Stimulated activated CD8-positive, alpha-beta memory T cell treated with anti-CD3 and anti-CD28 coated beads, Interleukin-12 subunit alpha, Interleukin-12 subunit beta, amount 100 ng/mL, for 1 hour (primary cell): ENCODE results near the gene RNU6-9.
"Not testable (repeated sequence)": the region's sequence is repeated elsewhere in the genome, so short reads cannot be mapped to it uniquely, and the experiment has no call there.

Experiments
- DNase-seq: peaks from one replicate; pipeline ENCODE4 v3.0.0-alpha.2; 2020; ENCODE audit warnings: low read depth

Gene RNU6-9

DNA sequence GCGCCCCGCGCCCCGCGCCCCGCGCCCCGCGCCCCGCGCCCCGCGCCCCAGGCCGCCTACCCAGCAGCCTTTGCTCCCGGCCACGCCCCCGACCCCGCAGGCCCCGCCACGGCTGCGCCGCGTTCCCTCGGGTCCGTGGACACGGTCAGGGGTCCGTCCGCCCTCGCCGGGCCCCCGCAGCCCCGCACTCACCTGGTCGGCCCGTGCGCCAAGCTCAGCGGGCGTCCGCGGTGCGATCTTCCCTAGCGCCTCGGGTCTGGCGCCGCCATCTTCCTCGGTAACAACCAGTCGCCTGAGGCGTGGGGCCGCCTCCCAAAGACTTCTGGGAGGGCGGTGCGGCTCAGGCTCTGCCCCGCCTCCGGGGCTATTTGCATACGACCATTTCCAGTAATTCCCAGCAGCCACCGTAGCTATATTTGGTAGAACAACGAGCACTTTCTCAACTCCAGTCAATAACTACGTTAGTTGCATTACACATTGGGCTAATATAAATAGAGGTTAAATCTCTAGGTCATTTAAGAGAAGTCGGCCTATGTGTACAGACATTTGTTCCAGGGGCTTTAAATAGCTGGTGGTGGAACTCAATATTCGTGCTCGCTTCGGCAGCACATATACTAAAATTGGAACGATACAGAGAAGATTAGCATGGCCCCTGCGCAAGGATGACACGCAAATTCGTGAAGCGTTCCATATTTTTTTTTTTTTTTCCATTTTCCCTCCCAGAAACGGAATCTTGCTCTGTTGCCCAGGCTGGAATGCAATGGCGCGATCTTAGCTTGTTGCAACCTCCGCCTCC, at the start of gene RNU6-9, which contains the start of gene MED16:
RNU6-9 (plus strand) TSS at position 591 of the 796 bp plus-strand sequence.
MED16 (minus strand) TSS at position 294 of the 796 bp plus-strand sequence. CDS start 2,056 bp downstream, outside the sequence.
- peak; percentile 81 for DNase-seq

DNA sequence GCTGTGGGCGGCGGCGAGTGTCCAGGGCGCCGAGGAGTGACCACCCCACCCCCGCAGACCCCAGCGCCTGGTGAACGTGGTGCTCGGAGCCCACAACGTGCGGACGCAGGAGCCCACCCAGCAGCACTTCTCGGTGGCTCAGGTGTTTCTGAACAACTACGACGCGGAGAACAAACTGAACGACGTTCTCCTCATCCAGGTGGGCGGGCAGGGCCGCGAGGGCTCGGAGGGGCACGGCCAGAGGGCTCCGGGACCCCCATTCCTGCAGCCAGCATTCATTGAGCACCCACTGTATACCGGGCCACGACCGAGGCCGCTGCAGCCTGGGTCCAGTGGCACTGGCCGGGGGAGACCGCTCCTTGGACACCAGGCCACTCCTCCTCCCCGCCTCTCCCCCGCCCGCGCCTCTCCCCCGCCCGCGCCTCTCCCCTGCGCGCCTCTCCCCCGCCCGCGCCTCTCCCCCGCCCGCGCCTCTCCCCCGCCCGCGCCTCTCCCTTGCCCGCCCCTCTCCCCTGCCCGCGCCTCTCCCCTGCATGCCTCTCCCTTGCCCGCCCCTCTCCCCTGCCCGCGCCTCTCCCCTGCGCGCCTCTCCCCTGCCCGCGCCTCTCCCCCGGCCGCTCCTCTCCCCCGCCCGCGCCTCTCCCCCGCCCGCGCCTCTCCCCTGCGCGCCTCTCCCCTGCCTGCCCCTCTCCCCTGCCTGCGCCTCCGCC, 49.3 kb upstream of the RNU6-9 start:
- DNase-seq = no peak

DNA sequence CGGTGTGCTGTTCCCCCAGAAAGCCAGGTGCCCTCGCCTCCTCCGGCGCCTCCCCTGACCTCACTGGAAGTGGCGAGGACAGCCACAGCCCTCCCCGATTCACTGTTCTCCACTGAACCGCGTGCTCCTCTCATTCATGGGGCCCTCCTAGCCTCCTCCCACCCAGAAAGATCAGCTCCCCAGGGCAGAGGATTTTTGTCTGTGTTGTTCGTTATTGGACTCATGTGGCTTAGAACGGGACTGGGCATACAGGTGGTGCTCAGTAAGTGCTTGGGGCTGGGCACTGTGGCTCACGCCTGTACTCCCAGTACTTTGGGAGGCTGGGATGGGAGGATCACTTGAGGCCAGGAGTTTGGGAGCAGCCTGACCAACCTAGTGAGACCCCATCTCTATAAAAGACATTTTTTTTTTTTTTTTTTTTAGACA, 48.7 kb upstream of the RNU6-9 start:
- DNase-seq = no peak

DNA sequence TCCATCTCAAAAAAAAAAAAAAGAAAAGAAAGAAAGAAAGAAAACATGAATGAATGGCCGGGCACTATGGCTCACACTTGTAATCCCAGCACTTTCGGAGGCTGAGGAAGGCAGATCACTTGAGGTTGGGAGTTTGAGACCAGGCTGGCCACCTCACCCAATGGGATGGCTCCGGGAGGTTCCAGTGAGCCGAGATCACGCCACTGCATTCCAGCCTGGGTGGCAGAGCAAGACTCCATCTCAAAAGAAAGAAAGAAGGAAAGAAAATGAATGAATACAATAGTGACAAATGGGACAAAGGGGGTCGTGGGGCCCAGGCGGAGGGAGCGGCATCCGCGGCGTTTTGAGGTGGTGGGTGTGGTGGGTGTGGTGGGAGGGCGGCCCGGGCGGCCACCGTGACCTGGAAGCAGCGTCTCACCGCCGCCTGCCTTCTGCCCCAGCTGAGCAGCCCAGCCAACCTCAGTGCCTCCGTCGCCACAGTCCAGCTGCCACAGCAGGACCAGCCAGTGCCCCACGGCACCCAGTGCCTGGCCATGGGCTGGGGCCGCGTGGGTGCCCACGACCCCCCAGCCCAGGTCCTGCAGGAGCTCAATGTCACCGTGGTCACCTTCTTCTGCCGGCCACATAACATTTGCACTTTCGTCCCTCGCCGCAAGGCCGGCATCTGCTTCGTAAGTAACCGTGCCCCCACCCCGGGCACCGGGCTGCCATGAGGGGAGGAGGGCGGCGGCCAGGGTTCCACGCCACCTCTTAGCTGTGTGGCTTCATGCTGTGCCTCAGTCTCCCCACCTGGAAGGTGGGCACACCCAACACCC, 47.4 kb upstream of the RNU6-9 start:
- no peak for DNase-seq

DNA sequence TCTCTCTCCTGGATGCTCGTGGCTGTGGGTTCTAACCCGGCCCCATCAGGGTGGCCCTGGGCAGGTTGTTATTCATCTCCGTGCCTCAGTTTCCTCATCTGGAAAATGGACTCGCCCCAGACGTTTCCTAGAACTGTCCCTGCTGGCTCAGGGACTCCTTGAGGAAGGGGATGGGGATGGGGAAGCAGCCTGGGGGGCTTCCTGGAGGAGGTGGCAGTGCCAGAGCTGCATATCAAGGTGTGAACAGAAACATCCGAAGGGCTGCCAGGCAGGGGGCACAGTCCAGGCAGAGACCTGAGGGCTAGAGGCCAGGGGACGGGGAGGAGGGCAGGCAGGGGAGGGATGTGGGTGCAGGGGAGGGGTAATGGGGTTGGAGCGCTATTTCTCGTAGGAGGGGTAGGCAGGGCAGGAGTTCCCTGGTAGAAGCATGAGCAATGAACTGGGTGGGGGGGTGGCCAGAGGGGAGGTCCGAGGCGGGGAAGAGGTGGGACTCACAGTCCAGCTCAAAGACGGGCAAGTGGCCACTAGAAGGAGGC, 44.8 kb upstream of the RNU6-9 start:
- DNase-seq = no peak

DNA sequence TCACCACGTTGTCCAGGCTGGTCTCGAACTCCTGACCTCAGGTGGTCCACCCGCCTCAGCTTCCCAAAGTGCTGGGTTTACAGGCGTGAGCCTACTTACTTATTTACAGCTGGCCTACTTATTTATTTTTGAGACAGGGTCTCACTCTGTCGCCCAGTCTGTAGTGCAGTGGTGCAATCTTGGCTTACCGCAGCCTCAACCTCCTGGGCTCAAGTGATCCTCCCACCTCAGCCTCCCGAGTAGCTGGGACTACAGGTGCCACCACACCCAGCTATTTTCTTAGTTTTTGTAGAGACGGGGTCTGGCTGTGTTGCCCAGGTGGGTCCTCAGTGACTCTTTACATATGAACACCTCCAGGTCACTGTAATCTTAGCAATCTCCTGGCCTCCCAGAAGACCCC, 44.1 kb upstream of the RNU6-9 start:
- not testable (repeated sequence) for DNase-seq

DNA sequence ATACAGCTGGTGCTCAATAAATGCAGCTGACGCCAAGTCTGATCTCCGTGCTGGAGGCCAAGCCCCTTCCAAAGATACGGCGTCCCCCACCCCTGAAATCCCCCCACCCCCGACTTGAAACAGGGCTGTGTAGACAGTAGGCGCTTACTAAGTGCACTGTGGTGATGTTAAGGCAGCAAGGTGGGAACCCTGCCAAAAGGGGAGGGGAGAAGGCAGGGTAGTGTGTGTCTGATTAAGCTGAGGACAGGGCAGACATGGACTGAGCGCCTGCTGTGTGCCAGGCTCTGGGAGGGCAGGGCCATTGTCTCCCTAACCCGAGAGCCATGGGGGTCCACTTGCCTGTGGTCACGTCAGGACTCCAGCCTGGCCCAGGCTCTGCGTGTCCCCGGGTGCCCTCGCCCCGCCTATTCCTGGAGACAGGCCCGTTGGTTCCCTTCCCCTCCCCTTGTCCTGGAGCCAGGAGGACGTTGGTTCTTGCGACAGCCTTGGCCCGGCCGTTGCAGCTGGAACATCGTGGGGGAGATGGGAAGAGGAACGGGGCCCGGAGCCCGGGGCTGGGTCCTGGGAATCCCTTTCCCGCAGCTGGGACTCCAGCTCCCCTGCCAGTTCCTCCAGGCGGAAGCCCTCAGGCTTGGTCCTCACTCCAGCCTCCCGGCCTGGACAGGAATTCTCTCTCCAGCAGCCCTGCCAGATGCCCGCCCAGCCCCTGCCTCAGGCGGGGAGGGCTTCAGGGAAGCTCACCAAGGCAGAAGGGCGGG, 42.9 kb upstream of the RNU6-9 start:
- no peak for DNase-seq

DNA sequence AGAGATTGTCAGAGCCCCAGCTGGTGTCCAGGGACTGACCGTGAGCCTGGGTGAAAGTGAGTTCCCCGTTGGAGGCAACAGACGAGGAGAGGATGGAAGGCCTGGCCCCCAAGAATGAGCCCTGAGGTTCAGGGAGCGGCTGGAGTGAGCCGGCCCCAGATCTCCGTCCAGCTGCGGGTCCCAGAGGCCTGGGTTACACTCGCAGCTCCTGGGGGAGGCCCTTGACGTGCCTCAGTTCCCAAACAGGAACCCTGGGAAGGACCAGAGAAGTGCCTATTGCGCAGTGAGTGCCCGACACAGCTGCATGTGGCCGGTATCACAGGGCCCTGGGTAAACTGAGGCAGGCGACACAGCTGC, 42.3 kb upstream of the RNU6-9 start:
- DNase-seq = no peak

DNA sequence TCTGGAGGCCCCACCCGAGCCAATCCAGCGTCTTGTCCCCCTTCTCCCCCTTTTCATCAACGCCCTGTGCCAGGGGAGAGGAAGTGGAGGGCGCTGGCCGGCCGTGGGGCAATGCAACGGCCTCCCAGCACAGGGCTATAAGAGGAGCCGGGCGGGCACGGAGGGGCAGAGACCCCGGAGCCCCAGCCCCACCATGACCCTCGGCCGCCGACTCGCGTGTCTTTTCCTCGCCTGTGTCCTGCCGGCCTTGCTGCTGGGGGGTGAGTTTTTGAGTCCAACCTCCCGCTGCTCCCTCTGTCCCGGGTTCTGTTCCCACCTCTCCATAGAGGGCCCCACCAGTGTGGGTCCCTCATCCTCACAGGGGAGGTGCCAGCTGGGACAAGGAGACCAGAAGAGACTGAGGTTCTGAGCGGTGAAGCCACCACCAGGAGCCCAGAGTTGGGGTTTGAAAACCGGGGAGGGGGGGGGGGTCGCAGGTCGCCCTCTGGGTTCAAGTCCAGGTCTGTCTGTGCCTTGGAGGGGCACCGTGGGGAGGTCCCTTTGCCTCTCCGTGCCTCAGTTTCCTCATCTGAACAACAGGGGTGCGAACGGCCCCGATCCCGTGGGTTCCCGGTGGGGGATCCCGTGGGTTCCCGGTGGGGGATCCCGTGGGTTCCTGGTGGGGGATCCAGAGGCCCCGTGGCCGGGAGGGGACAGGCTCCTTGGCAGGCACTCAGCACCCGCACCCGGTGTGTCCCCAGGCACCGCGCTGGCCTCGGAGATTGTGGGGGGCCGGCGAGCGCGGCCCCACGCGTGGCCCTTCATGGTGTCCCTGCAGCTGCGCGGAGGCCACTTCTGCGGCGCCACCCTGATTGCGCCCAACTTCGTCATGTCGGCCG, 40.9 kb upstream of the RNU6-9 start, which contains the start of gene ELANE:
ELANE (plus strand) TSS at position 168 of the 878 bp plus-strand sequence; CDS start at position 194, 26 bp downstream.
- no peak for DNase-seq

DNA sequence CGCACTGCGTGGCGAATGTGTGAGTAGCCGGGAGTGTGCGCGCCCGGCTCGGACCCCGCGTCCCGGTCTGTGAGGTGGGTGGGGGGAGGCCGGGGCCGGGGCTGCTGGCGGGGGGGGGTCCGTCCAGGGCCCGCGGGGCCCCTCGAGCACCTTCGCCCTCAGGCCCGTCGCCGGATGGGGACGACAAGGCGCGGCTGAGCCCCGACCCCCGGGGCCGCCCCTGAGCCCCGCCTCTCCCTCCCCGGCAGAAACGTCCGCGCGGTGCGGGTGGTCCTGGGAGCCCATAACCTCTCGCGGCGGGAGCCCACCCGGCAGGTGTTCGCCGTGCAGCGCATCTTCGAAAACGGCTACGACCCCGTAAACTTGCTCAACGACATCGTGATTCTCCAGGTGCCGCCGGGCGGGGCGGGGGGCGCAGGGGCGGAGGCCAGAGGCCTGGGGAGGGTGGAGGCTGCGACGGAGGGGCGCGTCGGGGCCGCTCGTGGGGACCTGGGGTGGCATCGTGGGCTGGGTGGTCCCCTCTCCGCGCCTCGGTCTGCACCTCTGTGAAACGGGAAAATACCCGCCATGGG, 40.2 kb upstream of the RNU6-9 start:
- no peak for DNase-seq

DNA sequence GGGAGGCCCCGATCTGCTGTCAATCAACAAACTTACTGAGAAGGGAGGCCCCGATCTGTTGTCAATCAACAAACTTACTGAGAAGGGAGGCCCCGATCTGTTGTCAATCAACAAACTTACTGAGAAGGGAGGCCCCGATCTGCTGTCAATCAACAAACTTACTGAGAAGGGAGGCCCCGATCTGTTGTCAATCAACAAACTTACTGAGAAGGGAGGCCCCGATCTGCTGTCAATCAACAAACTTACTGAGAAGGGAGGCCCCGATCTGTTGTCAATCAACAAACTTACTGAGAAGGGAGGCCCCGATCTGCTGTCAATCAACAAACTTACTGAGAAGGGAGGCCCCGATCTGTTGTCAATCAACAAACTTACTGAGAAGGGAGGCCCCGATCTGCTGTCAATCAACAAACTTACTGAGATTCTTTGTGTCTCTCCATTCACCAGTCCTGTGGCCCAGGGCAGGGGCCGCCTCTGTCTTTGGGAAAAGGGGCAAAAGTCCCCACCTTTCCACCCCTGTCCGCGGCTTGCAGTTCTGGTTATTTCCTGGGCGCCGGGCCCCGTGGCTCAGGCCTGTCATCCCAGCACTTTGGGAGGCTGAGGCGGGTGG, 39.6 kb upstream of the RNU6-9 start:
- DNase-seq = not testable (repeated sequence)

DNA sequence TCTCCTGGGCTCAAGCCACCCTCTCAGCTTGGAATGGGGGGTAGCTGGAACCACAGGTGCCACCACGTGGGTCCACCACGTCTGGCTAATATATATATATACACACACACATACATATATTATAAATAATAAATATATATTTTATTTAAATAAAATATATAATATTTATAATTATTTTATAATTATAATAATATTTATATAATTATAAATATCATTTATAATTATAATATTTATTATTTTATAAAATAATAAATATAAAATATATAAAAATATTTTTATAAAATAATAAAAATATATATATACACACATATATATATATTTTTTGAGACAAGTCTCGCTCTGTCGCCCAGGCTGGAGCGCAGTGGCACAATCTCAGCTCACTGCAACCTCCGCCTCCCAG, 38.7 kb upstream of the RNU6-9 start:
- DNase-seq = no peak

DNA sequence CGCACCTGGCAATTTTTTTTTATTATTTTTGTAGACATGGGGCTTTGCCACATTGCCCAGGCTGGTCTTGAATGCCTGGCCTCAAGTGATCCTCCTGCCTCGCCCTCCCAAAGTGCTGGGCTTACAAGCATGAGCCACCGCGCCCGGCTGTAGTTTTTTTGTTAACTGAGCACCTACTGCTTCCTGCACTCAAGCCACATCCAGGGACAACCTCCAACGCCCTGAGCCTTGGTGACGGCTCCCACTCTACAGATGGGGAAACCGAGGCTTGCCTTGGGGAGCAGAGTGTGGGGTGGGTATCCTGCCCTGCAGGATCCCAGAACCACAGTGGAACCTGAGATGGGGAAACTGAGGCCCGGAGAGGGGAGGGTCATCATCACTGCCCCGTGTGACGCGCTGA, 38.1 kb upstream of the RNU6-9 start:
- DNase-seq = no peak

DNA sequence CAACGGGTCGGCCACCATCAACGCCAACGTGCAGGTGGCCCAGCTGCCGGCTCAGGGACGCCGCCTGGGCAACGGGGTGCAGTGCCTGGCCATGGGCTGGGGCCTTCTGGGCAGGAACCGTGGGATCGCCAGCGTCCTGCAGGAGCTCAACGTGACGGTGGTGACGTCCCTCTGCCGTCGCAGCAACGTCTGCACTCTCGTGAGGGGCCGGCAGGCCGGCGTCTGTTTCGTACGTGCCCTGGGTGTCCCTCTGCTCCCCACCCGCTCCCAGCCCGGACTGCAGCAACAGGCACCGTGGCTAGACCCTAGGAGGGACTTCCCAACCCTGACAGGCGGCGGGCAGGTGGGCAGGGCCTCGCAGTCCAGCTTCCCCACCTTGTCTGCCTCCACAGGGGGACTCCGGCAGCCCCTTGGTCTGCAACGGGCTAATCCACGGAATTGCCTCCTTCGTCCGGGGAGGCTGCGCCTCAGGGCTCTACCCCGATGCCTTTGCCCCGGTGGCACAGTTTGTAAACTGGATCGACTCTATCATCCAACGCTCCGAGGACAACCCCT, 37.6 kb upstream of the RNU6-9 start:
- no peak for DNase-seq

DNA sequence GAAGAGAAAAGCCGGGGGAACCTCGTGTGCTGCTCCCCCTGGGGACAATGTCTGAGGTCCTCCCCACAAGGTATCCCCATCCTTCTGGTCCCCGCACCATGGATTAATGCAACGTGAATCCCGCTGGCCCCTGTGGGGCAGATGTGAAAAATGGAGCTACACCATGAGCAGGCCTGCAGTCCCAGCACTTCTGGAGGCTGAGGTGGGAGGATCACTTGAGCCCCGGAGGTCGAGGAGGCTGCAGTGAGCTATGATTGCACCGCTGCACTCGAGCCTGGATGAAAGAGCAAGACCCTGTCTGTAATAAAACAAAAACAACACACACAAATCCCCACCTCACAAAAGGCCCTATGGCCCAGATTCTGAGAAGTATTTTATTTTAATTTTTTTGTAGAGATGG, 35.0 kb upstream of the RNU6-9 start:
- no peak for DNase-seq

DNA sequence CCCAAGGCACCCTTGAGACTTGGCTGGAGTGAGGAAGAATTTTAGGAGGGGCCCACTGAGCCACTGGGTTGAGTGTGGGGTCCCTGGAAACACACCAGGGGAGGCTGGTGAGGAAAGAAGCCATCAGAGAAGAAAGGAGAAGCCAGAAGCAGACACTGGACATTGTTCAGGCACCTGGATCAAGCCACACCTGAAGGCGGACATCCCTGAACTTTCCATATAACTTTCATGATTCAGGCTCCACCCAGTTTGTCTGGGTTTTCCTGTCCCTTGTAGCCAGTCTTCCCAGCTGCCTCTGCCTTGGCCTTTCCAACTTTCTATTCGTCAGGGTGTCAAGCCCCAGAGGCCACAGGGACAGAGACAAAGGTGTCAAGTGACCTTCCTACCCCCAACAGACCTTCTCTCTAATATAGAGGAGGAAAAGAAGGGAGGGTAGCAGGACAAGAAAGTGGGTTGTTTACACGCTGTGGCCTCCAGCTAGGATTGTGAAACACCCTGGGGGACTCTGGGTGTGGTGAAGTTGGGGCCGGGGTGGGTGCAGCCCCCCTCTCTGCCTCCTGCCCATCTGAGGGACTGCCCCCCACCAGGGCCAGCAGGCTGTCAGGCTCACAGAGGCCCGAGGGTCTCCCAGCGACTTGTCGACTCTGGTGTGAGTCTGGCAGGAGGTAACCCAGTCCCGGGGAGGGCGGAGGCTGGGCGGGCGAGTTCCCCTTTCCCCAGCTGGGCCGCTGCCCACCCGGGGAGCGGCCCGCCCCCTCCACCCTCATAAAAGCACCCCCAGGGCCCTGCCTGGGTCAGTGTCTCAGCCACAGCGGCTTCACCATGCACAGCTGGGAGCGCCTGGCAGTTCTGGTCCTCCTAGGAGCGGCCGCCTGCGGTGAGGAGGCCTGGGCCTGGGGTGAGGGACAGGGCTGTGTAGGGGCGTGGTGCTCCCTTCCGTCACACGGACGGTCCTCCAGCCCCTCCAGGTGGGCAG, 34.1 kb upstream of the RNU6-9 start, which contains the start of gene CFD:
CFD (plus strand) TSS at position 797 of the 976 bp plus-strand sequence; CDS start at position 823, 26 bp downstream.
- DNase-seq = no peak

DNA sequence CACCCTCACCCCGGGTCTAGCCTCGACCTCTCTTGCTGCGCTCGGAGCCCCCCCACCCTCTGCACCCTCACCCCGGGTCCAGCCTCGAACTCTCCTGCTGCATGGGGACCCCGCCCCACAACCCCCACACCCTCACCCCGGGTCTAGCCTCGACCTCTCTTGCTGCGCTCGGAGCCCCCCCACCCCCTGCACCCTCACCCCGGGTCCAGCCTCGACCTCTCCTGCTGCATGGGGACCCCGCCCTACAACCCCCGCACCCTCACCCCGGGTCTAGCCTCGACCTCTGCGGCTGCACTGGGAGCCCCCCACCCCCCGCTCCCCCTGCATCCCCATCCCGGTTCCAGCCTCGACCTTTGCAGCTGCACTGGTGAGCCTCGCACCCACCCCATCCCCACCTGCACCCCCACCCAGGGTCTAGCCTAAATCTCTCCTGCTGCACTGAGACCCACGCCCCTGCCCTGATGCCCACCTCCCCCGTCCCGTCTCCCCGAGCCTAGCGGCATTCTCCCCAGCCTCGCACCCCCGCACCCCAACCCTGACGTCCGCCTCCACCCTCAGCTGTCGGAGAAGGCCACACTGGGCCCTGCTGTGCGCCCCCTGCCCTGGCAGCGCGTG, 32.0 kb upstream of the RNU6-9 start:
- no peak for DNase-seq
